Measurements from ENCODE around the gene SRBD1.

DNA sequence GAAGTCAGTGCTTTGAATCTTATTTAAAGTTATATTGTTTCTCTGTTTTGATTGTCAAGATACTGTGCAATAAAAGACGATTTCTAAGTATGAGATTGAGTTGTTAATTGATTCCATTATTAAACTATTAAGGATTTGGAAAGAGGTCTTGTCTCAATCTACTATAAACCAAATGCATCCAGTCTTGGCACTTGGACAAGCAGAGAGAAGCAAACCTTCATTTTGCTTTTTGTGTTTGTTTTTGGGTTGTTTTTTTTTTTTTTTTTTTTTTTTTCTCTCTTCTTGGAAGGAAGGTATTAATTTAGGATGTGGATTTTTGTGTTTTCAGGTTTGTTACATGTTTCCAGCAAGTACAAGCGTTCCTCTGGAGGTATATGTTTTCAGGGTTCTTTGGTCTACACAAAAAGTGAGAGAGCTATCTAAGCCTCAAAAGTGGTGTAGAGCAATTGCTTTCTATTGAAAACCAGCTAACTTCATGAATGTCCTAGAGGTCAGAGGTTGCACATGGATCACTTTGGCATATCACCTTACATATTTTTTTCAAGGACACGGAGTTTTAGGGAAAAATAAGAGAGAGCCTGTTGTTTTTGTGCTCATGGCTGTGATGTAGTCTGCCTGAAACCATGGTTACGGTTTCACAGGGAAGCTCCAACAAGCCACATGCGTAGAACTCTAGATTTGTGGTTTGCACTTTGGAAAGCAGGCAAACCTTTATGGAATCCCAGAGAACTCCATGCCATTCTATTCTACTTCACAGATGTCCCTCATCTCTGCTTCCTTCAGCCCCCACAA, 42.3 kb upstream of the SRBD1 start:
- TF ChIP-seq, protein P1, sequence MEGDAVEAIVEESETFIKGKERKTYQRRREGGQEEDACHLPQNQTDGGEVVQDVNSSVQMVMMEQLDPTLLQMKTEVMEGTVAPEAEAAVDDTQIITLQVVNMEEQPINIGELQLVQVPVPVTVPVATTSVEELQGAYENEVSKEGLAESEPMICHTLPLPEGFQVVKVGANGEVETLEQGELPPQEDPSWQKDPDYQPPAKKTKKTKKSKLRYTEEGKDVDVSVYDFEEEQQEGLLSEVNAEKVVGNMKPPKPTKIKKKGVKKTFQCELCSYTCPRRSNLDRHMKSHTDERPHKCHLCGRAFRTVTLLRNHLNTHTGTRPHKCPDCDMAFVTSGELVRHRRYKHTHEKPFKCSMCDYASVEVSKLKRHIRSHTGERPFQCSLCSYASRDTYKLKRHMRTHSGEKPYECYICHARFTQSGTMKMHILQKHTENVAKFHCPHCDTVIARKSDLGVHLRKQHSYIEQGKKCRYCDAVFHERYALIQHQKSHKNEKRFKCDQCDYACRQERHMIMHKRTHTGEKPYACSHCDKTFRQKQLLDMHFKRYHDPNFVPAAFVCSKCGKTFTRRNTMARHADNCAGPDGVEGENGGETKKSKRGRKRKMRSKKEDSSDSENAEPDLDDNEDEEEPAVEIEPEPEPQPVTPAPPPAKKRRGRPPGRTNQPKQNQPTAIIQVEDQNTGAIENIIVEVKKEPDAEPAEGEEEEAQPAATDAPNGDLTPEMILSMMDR (IDR thresholded peaks at IDR 0.05), result no peak
- TF ChIP-seq POLR2A (IDR thresholded peaks at IDR 0.05), result no peak

Data from stomach (tissue), 4 donors.